ENCODE results near the gene LRP8. TPM values are rescaled to one million over a fixed set of nuclear protein-coding genes. Genes with fewer than 3 reads are reported as not detected.
"Not testable (repeated sequence)": the region's sequence is repeated elsewhere in the genome, so short reads cannot be mapped to it uniquely, and the experiment has no call there.

Gene LRP8
- total RNA-seq, 4 donors from 2014 or later: 0.76 to 4.0 (median 2.0) TPM

- H3K4me3 ChIP-seq (ENCODE audit: low read depth, poor library complexity, severe bottlenecking): no peak overlapping the region
- no peak for DNase-seq (ENCODE audit: low spot score in 2 of 2)
- intact Hi-C loops (cut with DNase I; ENCODE audit: low total_unique reads): no loop called here
- WGBS, 2 donors: 76 to 84% methylated on average over 18 of the region's 18 CpGs
- TF ChIP-seq POLR2A (IDR thresholded peaks at IDR 0.05): no peak
- no peak for TF ChIP-seq CTCF (IDR thresholded peaks at IDR 0.05)
Observed at GRCh38 chr1:53288002-53288789, 39.7 kb downstream of the LRP8 start.

- 69 to 76% methylated on average over 4 of the region's 4 CpGs for WGBS, 2 donors
- intact Hi-C loops (cut with DNase I; ENCODE audit: low total_unique reads): no loop called here
- no peak for TF ChIP-seq POLR2A (IDR thresholded peaks at IDR 0.05)
- TF ChIP-seq CTCF (IDR thresholded peaks at IDR 0.05): no peak
Observed at GRCh38 chr1:53286955-53287354, 40.9 kb downstream of the LRP8 start.

GRCh38 chr1:53285969-53286760, 41.7 kb downstream of the LRP8 start:
- 82 to 88% methylated on average over 8 of the region's 8 CpGs for WGBS, 2 donors
- intact Hi-C loops (cut with DNase I; ENCODE audit: low total_unique reads): no loop called here
- DNase-seq (ENCODE audit: low spot score in 2 of 2): no peak
- no peak overlapping the region for H3K4me3 ChIP-seq (ENCODE audit: low read depth, poor library complexity, severe bottlenecking)
- TF ChIP-seq POLR2A (IDR thresholded peaks at IDR 0.05) (no peak), CTCF (IDR thresholded peaks at IDR 0.05) (no peak)

More at GRCh38 chr1:53286955-53287354, 40.9 kb downstream of the LRP8 start:
- H3K4me3 ChIP-seq (ENCODE audit: low read depth, poor library complexity, severe bottlenecking): no peak overlapping the region
- DNase-seq (ENCODE audit: low spot score in 2 of 2): no peak

- DNase-seq (ENCODE audit: low spot score in 2 of 2): no peak
- intact Hi-C loops (cut with DNase I; ENCODE audit: low total_unique reads): no loop called here
- no peak overlapping the region for H3K4me3 ChIP-seq (ENCODE audit: low read depth, poor library complexity, severe bottlenecking)
- WGBS, 2 donors: 68 to 85% methylated on average over 5 of the region's 5 CpGs
- TF ChIP-seq POLR2A (IDR thresholded peaks at IDR 0.05) (no peak), CTCF (IDR thresholded peaks at IDR 0.05) (no peak)
Observed at GRCh38 chr1:53285546-53285945, 42.3 kb downstream of the LRP8 start.

GRCh38 chr1:53284224-53285020, 43.4 kb downstream of the LRP8 start:
- TF ChIP-seq CTCF (IDR thresholded peaks at IDR 0.05) (no peak), POLR2A (IDR thresholded peaks at IDR 0.05) (no peak)
- WGBS, 2 donors: 97% methylated on average over 8 of the region's 8 CpGs
- intact Hi-C loops (cut with DNase I; ENCODE audit: low total_unique reads): no loop called here
- no peak for DNase-seq (ENCODE audit: low spot score in 2 of 2)
- no peak overlapping the region for H3K4me3 ChIP-seq (ENCODE audit: low read depth, poor library complexity, severe bottlenecking)

GRCh38 chr1:53283156-53283555, 44.7 kb downstream of the LRP8 start:
- DNase-seq (ENCODE audit: low spot score in 2 of 2); H3K4me3 ChIP-seq (ENCODE audit: low read depth, poor library complexity, severe bottlenecking); intact Hi-C loops (cut with DNase I; ENCODE audit: low total_unique reads): not testable (repeated sequence)
- WGBS, 2 donors: 93 to 96% methylated on average over 12 of the region's 12 CpGs
